Thyroid gland (tissue), 4 donors: Measurements from ENCODE around the gene ZFYVE27. TPM values are rescaled to one million over a fixed set of nuclear protein-coding genes. Genes with fewer than 3 reads are reported as not detected.

Source experiments
- DNase-seq, 2 donors: peaks; one replicate each; pipeline ENCODE4 v3.0.0-alpha.2; 2019
- H3K27ac ChIP-seq, 3 donors: fragments of 200-600 bp; sonication (generic); 1 replicate in 2 of 3; 2 replicates in 1 of 3; pipeline ENCODE4 v1.5.1; 2016 to 2019; ENCODE audit warnings: mild to moderate bottlenecking in 1 of 3, moderate library complexity in 1 of 3
- H3K27me3 ChIP-seq: fragments of 200-600 bp; sonication (generic); one replicate; pipeline ENCODE4 v1.5.1; 2019
- H3K36me3 ChIP-seq, 2 donors: fragments of 200-600 bp; sonication (generic); one replicate each; pipeline ENCODE4 v1.5.1; 2016 to 2019
- H3K4me1 ChIP-seq, 2 donors: fragments of 200-600 bp; sonication (generic); one replicate each; pipeline ENCODE4 v1.5.1; 2017 to 2019
- H3K4me3 ChIP-seq, 3 donors: fragments of 200-600 bp; sonication (generic); replicated peaks in 1 of 3; 1 replicate in 2 of 3; 2 replicates in 1 of 3; pipeline ENCODE4 v1.5.1; 2016; ENCODE audit warnings: mild to moderate bottlenecking in 1 of 3
- H3K9me3 ChIP-seq: fragments of 200-600 bp; sonication (generic); one replicate; pipeline ENCODE4 v1.5.1; 2017
- CTCF ChIP-seq, 6 experiments: fragments of 200-600 bp in 3 of 6; fragments of 450-650 bp in 3 of 6; sonication (generic) in 3 of 6; IDR thresholded peaks; one replicate each; pipeline ENCODE4 v1.5.1; 2016 to 2019; ENCODE audit warnings: antibody characterized with exemption in 6 of 6, mild to moderate bottlenecking in 2 of 6, inconsistent platforms in 1 of 6, moderate library complexity in 1 of 6
- POLR2A ChIP-seq, 2 donors: fragments of 450-650 bp; IDR thresholded peaks; one replicate each; pipeline ENCODE4 v1.6.1; 2017; ENCODE audit warnings: antibody characterized with exemption in 2 of 2, mild to moderate bottlenecking in 2 of 2, moderate library complexity in 1 of 2
- WGBS, 2 donors: methylation state at CpG; one replicate each; pipeline ENCODE4 v1.1.5; 2017; 5-methylcytosine and 5-hydroxymethylcytosine counted together
- intact Hi-C: fragments of 100-400 bp; cut with DNase I; formaldehyde crosslinking; loops from one replicate; pipeline ENCODE4 v1.15.1; 2023
- total RNA-seq, 4 donors: library from RNA; depleted of rRNA; stranded (reverse); fragments of >200 nt; gene quantifications; one replicate each; pipeline ENCODE4 v1.2.3, GENCODE V29; 2016

The ZFYVE27 gene
- total RNA-seq, 4 donors from 2014 or later, result 18.4 to 43.5 (median 24.8) TPM

GRCh38 chr10:97701438-97702069 is 35.4 kb upstream of the ZFYVE27 start:
- H3K27me3 ChIP-seq, result no peaks in the 10 kb centered on the region
- 26 to 46% methylated on average over 6 to 8 of the region's 12 CpGs for WGBS, 2 donors
- H3K9me3 ChIP-seq, result no peaks in the 10 kb centered on the region
- H3K4me1 ChIP-seq, result no peaks in the 10 kb centered on the region
- TF ChIP-seq POLR2A (IDR thresholded peaks at IDR 0.05) (no peak), CTCF (IDR thresholded peaks at IDR 0.05) (peak; percentile 29 to 90 (median 74))
- H3K36me3 ChIP-seq, result no peaks in the 10 kb centered on the region
- H3K4me3 ChIP-seq, result no peak overlapping the region
- peak; percentile 29 to 44 for DNase-seq
- intact Hi-C loops, result no loop called here
- no peak overlapping the region for H3K27ac ChIP-seq

- no peak overlapping the region for H3K27ac ChIP-seq
- no peak for TF ChIP-seq POLR2A (IDR thresholded peaks at IDR 0.05)
- TF ChIP-seq CTCF (IDR thresholded peaks at IDR 0.05), result no peak
- intact Hi-C loops, result no loop called here
- 83 to 95% methylated on average over 7 of the region's 7 CpGs for WGBS, 2 donors
- H3K4me1 ChIP-seq, result no peaks in the 10 kb centered on the region
- no peak overlapping the region for H3K4me3 ChIP-seq
- no peaks in the 10 kb centered on the region for H3K27me3 ChIP-seq
- no peak for DNase-seq
- H3K36me3 ChIP-seq, result no peaks in the 10 kb centered on the region
- H3K9me3 ChIP-seq, result no peaks in the 10 kb centered on the region
Measured at GRCh38 chr10:97703398-97704067, 33.4 kb upstream of the ZFYVE27 start.

GRCh38 chr10:97704341-97704740 is 32.6 kb upstream of the ZFYVE27 start:
- Histone ChIP-seq H3K4me1 (peaks cover 0 to 3% of the 10 kb centered on the region in 2 donors), H3K27ac (no peak overlapping the region), H3K27me3 (no peaks in the 10 kb centered on the region), H3K36me3 (no peaks in the 10 kb centered on the region), H3K9me3 (no peaks in the 10 kb centered on the region), H3K4me3 (no peak overlapping the region)
- 62 to 65% methylated on average over 1 of the region's 1 CpG for WGBS, 2 donors
- intact Hi-C loops, result no loop called here
- no peak for DNase-seq
- TF ChIP-seq POLR2A (IDR thresholded peaks at IDR 0.05) (no peak), CTCF (IDR thresholded peaks at IDR 0.05) (no peak)

GRCh38 chr10:97705006-97705670 is 31.8 kb upstream of the ZFYVE27 start:
- H3K9me3 ChIP-seq, result no peaks in the 10 kb centered on the region
- H3K27me3 ChIP-seq, result no peaks in the 10 kb centered on the region
- no peak for DNase-seq
- 85 to 97% methylated on average over 3 of the region's 3 CpGs for WGBS, 2 donors
- peaks cover 0 to 7% of the 10 kb centered on the region in 2 donors for H3K4me1 ChIP-seq
- no peak overlapping the region for H3K27ac ChIP-seq
- H3K4me3 ChIP-seq, result no peak overlapping the region
- TF ChIP-seq POLR2A (IDR thresholded peaks at IDR 0.05) (no peak), CTCF (IDR thresholded peaks at IDR 0.05) (no peak)
- H3K36me3 ChIP-seq, result no peaks in the 10 kb centered on the region
- intact Hi-C loops, result no loop called here
